ENCODE data around the gene C1QTNF1. TPM values are rescaled to one million over a fixed set of nuclear protein-coding genes. Genes with fewer than 3 reads are reported as not detected.

Gene C1QTNF1
- total and polyA plus RNA-seq, 9 of the 15 experiments (the other 6 are each of a cell fraction or from before 2014, with no cell fraction given), result 0.09 TPM; not detected in 8

DNA sequence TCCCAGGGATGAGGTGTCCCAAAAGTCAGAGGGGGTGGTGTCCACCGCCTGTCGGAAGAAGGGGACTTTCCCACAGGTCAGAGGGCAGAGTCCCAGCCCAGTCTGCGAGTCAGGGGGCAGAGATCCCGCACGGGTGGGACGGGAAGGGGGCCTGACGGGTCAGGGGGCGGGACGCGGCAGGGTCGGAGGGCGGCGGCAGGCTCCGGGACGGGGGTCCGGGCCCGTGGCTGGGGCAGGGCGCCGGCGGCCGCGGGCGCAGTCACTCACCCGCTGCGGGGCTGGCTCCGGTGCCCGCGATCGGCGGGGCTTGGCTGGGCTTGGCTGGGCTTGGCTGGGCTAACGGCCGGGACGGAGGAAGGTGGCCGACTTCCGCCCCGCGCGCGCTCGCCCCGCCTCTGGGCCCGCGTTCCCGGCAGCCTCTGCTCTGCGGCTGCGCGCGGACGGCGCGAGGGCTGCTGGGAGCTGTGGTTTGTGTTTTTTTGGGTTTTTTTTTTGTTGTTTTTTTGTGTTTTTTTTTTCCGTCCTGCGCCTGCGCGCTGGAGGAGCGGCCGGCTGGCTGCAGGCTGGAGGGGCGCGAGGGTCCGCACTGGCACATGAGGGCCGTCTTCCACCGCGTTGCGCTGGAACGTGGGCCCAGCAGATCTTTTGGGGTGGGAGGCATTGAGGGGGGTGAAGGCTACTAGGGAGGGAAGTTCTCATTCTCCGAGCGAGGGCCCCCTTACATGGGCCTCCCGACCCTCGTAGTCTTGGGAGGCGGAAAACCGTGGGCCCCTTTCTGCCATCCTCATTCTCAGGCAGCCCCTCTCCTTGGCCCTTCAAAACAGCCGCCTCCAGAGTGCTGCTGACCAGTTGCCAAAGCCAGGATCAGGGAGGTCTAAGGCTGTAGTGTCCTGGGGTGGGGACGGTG, 14.3 kb upstream of the C1QTNF1 start, which contains the start of gene CANT1 (continued):
- TF ChIP-seq, protein P1, sequence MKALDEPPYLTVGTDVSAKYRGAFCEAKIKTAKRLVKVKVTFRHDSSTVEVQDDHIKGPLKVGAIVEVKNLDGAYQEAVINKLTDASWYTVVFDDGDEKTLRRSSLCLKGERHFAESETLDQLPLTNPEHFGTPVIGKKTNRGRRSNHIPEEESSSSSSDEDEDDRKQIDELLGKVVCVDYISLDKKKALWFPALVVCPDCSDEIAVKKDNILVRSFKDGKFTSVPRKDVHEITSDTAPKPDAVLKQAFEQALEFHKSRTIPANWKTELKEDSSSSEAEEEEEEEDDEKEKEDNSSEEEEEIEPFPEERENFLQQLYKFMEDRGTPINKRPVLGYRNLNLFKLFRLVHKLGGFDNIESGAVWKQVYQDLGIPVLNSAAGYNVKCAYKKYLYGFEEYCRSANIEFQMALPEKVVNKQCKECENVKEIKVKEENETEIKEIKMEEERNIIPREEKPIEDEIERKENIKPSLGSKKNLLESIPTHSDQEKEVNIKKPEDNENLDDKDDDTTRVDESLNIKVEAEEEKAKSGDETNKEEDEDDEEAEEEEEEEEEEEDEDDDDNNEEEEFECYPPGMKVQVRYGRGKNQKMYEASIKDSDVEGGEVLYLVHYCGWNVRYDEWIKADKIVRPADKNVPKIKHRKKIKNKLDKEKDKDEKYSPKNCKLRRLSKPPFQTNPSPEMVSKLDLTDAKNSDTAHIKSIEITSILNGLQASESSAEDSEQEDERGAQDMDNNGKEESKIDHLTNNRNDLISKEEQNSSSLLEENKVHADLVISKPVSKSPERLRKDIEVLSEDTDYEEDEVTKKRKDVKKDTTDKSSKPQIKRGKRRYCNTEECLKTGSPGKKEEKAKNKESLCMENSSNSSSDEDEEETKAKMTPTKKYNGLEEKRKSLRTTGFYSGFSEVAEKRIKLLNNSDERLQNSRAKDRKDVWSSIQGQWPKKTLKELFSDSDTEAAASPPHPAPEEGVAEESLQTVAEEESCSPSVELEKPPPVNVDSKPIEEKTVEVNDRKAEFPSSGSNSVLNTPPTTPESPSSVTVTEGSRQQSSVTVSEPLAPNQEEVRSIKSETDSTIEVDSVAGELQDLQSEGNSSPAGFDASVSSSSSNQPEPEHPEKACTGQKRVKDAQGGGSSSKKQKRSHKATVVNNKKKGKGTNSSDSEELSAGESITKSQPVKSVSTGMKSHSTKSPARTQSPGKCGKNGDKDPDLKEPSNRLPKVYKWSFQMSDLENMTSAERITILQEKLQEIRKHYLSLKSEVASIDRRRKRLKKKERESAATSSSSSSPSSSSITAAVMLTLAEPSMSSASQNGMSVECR (CRISPR knock-in tag; IDR thresholded peaks at IDR 0.05), result no peak
- TF ChIP-seq, protein P2, sequence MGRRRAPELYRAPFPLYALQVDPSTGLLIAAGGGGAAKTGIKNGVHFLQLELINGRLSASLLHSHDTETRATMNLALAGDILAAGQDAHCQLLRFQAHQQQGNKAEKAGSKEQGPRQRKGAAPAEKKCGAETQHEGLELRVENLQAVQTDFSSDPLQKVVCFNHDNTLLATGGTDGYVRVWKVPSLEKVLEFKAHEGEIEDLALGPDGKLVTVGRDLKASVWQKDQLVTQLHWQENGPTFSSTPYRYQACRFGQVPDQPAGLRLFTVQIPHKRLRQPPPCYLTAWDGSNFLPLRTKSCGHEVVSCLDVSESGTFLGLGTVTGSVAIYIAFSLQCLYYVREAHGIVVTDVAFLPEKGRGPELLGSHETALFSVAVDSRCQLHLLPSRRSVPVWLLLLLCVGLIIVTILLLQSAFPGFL (CRISPR knock-in tag; IDR thresholded peaks at IDR 0.05), result no peak
- no peak; a peak in 1 of 4 replicates for TF ChIP-seq SRF (CRISPR knock-in tag; IDR thresholded peaks at IDR 0.05)
- TF ChIP-seq EP300 (IDR thresholded peaks at IDR 0.05; ENCODE audit: low read length), result no peak
- no peak for TF ChIP-seq TSHZ1 (CRISPR knock-in tag; IDR thresholded peaks at IDR 0.05)
- TF ChIP-seq CBFA2T2 (conservative IDR thresholded peaks at IDR 0.05), result no peak

Data from K562 (cell line).